ENCODE data around the gene TRAFD1. TPM values are rescaled to one million over a fixed set of nuclear protein-coding genes. Genes with fewer than 3 reads are reported as not detected.

The TRAFD1 gene
- total and polyA plus RNA-seq, 9 of the 15 experiments (the other 6 are each of a cell fraction or from before 2014, with no cell fraction given), result 41.3 to 85.5 (median 54.5) TPM

DNA sequence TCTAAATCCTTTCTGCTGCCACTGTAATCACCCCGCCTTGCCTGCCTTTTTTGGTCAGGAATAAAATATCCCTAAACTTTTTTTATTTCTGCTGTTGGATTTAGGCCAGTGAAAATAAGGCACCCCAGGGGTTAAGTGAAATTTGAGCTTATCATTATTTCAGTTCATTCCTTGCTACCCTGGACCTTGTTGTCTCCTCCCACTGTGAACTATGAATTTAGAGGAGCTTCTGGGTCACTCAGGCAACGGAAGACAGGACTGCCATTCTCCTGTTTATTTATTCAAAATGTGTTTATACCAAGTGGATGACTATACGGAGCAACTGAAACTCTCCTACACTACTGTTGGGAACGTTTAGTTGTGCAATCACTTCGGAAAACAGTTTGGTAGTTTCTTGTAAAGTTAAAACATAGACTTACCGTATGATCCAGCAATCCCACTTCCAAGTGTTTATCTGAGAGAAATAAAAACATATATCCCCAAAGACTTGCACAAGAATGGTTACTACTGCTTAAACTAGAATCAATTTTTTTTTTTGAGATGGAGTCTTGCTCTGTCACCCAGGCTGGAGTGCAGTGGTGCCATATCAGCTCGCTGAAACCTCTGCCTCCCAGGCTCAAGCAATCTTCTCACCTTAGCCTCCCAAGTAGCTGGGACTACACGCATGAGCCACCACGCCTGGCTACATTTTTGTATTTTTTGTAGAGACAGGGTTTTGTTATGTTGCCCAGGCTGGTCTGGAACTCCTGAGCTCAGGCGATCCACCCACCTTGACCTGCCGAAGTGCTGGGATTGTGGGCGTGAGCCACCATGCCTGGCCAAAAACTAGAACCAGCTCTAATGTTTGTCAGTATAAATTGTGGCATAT lies 2.3 kb upstream of the TRAFD1 start (continued):
- TF ChIP-seq, protein P1, sequence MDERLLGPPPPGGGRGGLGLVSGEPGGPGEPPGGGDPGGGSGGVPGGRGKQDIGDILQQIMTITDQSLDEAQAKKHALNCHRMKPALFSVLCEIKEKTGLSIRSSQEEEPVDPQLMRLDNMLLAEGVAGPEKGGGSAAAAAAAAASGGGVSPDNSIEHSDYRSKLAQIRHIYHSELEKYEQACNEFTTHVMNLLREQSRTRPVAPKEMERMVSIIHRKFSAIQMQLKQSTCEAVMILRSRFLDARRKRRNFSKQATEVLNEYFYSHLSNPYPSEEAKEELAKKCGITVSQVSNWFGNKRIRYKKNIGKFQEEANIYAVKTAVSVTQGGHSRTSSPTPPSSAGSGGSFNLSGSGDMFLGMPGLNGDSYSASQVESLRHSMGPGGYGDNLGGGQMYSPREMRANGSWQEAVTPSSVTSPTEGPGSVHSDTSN (CRISPR knock-in tag; IDR thresholded peaks at IDR 0.05; ENCODE audit: low read depth), result no peak
- TF ChIP-seq, protein P1 (tag; conservative IDR thresholded peaks at IDR 0.05; ENCODE audit: low read depth), result 0 out of 2 replicates have a peak, but pooled peaks have one; percentile 7
- TF ChIP-seq SIX5 (IDR thresholded peaks at IDR 0.05; ENCODE audit: borderline replicate concordance in 1 of 2, insufficient read depth in 1 of 2, low read depth in 1 of 2, low read length in 2 of 2), result no peak
- peak; percentile 25; the same call in 1 of the 2 replicates for TF ChIP-seq EP300 (IDR thresholded peaks at IDR 0.05; ENCODE audit: low read length)
- no peak for TF ChIP-seq ARID1B (IDR thresholded peaks at IDR 0.05)
- TF ChIP-seq NFIC (IDR thresholded peaks at IDR 0.05), result peak; percentile 77
- TF ChIP-seq FOXK2 (conservative IDR thresholded peaks at IDR 0.05 in 1 of 2, IDR thresholded peaks at IDR 0.05 in 1 of 2; ENCODE audit: low read depth in 2 of 2), result peak; percentile 58 to 61; a peak in 3 of 4 replicates
- TF ChIP-seq MLLT1 (IDR thresholded peaks at IDR 0.05), result 0 out of 4 replicates have a peak, but pooled peaks of 1 of the 2 experiments have one; percentile 12
- TF ChIP-seq SMAD4 (CRISPR knock-in tag; conservative IDR thresholded peaks at IDR 0.05), result peak; percentile 32; the same call in 1 of the 2 replicates
- peak; percentile 88 for TF ChIP-seq CEBPB (tag; IDR thresholded peaks at IDR 0.05)
- peak; percentile 4; the same call in 1 of the 2 replicates for TF ChIP-seq ZEB2 (IDR thresholded peaks at IDR 0.05)
- TF ChIP-seq, protein P2, sequence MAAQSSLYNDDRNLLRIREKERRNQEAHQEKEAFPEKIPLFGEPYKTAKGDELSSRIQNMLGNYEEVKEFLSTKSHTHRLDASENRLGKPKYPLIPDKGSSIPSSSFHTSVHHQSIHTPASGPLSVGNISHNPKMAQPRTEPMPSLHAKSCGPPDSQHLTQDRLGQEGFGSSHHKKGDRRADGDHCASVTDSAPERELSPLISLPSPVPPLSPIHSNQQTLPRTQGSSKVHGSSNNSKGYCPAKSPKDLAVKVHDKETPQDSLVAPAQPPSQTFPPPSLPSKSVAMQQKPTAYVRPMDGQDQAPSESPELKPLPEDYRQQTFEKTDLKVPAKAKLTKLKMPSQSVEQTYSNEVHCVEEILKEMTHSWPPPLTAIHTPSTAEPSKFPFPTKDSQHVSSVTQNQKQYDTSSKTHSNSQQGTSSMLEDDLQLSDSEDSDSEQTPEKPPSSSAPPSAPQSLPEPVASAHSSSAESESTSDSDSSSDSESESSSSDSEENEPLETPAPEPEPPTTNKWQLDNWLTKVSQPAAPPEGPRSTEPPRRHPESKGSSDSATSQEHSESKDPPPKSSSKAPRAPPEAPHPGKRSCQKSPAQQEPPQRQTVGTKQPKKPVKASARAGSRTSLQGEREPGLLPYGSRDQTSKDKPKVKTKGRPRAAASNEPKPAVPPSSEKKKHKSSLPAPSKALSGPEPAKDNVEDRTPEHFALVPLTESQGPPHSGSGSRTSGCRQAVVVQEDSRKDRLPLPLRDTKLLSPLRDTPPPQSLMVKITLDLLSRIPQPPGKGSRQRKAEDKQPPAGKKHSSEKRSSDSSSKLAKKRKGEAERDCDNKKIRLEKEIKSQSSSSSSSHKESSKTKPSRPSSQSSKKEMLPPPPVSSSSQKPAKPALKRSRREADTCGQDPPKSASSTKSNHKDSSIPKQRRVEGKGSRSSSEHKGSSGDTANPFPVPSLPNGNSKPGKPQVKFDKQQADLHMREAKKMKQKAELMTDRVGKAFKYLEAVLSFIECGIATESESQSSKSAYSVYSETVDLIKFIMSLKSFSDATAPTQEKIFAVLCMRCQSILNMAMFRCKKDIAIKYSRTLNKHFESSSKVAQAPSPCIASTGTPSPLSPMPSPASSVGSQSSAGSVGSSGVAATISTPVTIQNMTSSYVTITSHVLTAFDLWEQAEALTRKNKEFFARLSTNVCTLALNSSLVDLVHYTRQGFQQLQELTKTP (IDR thresholded peaks at IDR 0.05; ENCODE audit: low read depth in 1 of 2, partially characterized antibody in 2 of 2), result peak in 1 of 2 experiments; percentile 2
